SK-N-SH treated with all-trans-retinoic acid at 6 μM for 48 hours (cell line): ENCODE data around the gene CALHM2.
"Not testable (repeated sequence)": the region's sequence is repeated elsewhere in the genome, so short reads cannot be mapped to it uniquely, and the experiment has no call there.

Experiments
- ARNTL ChIP-seq: fragments of 450-650 bp; formaldehyde crosslinking; IDR thresholded peaks from 2 replicates; pipeline ENCODE4 v1.5.0; 2020; ENCODE audit warnings: low read depth, mild to moderate bottlenecking, moderate library complexity, borderline replicate concordance
- CREB5 ChIP-seq: fragments of 250-450 bp; sonication (Bioruptor Pico); IDR thresholded peaks from 2 replicates; pipeline ENCODE4 v1.5.1; 2020; ENCODE audit warnings: low read depth, mild to moderate bottlenecking, moderate library complexity
- CSDC2 ChIP-seq: fragments of 250-450 bp; sonication (Bioruptor Pico); IDR thresholded peaks from 2 replicates; pipeline ENCODE4 v1.5.0; 2020; ENCODE audit warnings: mild to moderate bottlenecking, moderate library complexity
- ZFP30 ChIP-seq: fragments of 450-650 bp; formaldehyde crosslinking; IDR thresholded peaks from 2 replicates; pipeline ENCODE4 v1.5.0; 2022; ENCODE audit warnings: mild to moderate bottlenecking, moderate library complexity
- ZNF565 ChIP-seq: fragments of 450-650 bp; formaldehyde crosslinking; conservative IDR thresholded peaks from 2 replicates; pipeline ENCODE4 v1.5.0; 2020; ENCODE audit warnings: low read depth, mild to moderate bottlenecking, moderate library complexity
- ZNF70 ChIP-seq: fragments of 450-650 bp; formaldehyde crosslinking; IDR thresholded peaks from 2 replicates; pipeline ENCODE4 v1.5.0; 2020; ENCODE audit warnings: mild to moderate bottlenecking, moderate library complexity
- TF ChIP-seq, protein P1 (sequence below): fragments of 250-450 bp; sonication (Bioruptor Pico); IDR thresholded peaks from 2 replicates; pipeline ENCODE4 v1.8.0; 2020; ENCODE audit warnings: mild to moderate bottlenecking, moderate library complexity, borderline replicate concordance

- TF ChIP-seq ARNTL, CREB5, CSDC2, ZFP30, ZNF565, ZNF70 (CRISPR knock-in tag): not testable (repeated sequence)
- TF ChIP-seq, protein P1, sequence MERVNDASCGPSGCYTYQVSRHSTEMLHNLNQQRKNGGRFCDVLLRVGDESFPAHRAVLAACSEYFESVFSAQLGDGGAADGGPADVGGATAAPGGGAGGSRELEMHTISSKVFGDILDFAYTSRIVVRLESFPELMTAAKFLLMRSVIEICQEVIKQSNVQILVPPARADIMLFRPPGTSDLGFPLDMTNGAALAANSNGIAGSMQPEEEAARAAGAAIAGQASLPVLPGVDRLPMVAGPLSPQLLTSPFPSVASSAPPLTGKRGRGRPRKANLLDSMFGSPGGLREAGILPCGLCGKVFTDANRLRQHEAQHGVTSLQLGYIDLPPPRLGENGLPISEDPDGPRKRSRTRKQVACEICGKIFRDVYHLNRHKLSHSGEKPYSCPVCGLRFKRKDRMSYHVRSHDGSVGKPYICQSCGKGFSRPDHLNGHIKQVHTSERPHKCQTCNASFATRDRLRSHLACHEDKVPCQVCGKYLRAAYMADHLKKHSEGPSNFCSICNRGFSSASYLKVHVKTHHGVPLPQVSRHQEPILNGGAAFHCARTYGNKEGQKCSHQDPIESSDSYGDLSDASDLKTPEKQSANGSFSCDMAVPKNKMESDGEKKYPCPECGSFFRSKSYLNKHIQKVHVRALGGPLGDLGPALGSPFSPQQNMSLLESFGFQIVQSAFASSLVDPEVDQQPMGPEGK, result not testable (repeated sequence)
These were observed 35.1 kb downstream of the CALHM2 start for GRCh38 chr10:103417148-103417469.
